Activated naive CD4-positive, alpha-beta T cell treated with anti-CD3 and anti-CD28 coated beads, Interleukin-2, amount 50 U/mL, for 24 hours (primary cell): ENCODE measurements around the gene SART1.

Experiments used
- H3K27ac Mint-ChIP-seq: one replicate; pipeline ENCODE4 v1.8.0; 2021; ENCODE audit warnings: mild to moderate bottlenecking, mixed read lengths
- H3K27me3 Mint-ChIP-seq: one replicate; pipeline ENCODE4 v1.8.0; 2021; ENCODE audit warnings: mixed read lengths
- H3K36me3 Mint-ChIP-seq: one replicate; pipeline ENCODE4 v1.8.0; 2021; ENCODE audit warnings: mixed read lengths
- H3K4me1 Mint-ChIP-seq: one replicate; pipeline ENCODE4 v1.8.0; 2021; ENCODE audit warnings: mixed read lengths
- H3K4me3 Mint-ChIP-seq: one replicate; pipeline ENCODE4 v1.8.0; 2021; ENCODE audit warnings: mild to moderate bottlenecking, mixed read lengths
- H3K9me3 Mint-ChIP-seq: one replicate; pipeline ENCODE4 v1.8.0; 2021; ENCODE audit warnings: mixed read lengths

SART1 gene, protein sequence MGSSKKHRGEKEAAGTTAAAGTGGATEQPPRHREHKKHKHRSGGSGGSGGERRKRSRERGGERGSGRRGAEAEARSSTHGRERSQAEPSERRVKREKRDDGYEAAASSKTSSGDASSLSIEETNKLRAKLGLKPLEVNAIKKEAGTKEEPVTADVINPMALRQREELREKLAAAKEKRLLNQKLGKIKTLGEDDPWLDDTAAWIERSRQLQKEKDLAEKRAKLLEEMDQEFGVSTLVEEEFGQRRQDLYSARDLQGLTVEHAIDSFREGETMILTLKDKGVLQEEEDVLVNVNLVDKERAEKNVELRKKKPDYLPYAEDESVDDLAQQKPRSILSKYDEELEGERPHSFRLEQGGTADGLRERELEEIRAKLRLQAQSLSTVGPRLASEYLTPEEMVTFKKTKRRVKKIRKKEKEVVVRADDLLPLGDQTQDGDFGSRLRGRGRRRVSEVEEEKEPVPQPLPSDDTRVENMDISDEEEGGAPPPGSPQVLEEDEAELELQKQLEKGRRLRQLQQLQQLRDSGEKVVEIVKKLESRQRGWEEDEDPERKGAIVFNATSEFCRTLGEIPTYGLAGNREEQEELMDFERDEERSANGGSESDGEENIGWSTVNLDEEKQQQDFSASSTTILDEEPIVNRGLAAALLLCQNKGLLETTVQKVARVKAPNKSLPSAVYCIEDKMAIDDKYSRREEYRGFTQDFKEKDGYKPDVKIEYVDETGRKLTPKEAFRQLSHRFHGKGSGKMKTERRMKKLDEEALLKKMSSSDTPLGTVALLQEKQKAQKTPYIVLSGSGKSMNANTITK

DNA sequence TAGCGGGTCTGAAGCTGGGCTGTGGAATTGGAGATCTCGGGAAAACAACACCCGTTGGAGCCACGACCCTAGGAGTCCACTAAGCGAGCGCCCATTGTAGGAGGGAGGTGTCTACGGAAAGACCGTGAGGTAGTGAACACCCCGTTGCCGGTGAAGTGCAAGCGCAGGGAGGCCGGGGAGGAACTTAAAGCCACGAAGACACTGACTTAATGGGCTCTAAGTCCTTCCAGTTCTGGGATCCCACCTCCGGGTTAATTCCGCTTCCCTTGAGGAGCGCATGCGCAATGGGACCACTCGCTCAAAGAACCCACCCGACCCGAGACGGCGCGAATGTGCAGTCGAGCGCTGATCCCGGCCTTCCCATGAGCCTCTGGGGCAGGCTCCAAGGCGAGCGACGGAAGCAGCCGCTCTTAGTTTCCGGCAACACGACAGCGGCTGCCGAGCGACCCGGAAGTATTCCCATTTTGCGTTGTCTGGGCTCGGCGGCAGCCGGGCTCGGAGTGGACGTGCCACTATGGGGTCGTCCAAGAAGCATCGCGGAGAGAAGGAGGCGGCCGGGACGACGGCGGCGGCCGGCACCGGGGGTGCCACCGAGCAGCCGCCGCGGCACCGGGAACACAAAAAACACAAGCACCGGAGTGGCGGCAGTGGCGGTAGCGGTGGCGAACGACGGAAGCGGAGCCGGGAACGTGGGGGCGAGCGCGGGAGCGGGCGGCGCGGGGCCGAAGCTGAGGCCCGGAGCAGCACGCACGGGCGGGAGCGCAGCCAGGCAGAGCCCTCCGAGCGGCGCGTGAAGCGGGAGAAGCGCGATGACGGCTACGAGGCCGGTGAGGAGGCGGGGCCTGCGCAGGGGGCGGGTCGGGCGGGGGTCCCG is at the start of gene SART1:
Gene SART1 (plus strand): TSS at position 468 of the 874 bp plus-strand sequence. CDS start 47 bp downstream, at position 515.
- peak within 1 kb of the TSS; percentile 94 for H3K4me3 Mint-ChIP-seq
- peak within 1 kb of the TSS; percentile 99 for H3K27ac Mint-ChIP-seq
- H3K27me3 Mint-ChIP-seq, result no peaks in the 10 kb centered on the region
- peaks cover 17% of the 10 kb centered on the region for H3K36me3 Mint-ChIP-seq
- no peaks in the 10 kb centered on the region for H3K9me3 Mint-ChIP-seq
- peaks cover 53% of the 10 kb centered on the region for H3K4me1 Mint-ChIP-seq

DNA sequence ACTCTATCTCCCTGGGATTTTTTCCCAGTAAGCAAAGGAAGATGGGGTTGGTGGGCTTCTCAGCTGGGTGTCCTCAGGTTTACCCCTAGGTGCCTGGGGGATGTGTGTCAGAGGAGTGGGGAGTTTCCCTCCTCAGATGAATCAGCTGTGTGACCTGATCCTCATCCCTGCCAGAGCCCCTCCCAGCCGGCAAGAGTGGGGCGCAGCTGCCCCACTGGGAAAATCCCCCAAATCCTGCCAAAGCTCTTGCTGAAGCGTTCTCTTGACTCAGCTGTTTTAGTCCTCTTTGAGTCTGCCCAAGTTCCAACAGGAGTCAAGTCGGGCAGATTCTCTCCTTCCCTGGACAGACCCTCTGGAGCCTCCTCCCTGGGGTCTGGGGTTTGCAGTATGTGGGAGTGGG is 48.7 kb upstream of the SART1 start:
- Mint-ChIP-seq H3K4me1 (peaks cover 36% of the 10 kb centered on the region), H3K36me3 (no peaks in the 10 kb centered on the region), H3K9me3 (no peaks in the 10 kb centered on the region), H3K27ac (no peak overlapping the region), H3K27me3 (no peaks in the 10 kb centered on the region), H3K4me3 (no peak overlapping the region)

DNA sequence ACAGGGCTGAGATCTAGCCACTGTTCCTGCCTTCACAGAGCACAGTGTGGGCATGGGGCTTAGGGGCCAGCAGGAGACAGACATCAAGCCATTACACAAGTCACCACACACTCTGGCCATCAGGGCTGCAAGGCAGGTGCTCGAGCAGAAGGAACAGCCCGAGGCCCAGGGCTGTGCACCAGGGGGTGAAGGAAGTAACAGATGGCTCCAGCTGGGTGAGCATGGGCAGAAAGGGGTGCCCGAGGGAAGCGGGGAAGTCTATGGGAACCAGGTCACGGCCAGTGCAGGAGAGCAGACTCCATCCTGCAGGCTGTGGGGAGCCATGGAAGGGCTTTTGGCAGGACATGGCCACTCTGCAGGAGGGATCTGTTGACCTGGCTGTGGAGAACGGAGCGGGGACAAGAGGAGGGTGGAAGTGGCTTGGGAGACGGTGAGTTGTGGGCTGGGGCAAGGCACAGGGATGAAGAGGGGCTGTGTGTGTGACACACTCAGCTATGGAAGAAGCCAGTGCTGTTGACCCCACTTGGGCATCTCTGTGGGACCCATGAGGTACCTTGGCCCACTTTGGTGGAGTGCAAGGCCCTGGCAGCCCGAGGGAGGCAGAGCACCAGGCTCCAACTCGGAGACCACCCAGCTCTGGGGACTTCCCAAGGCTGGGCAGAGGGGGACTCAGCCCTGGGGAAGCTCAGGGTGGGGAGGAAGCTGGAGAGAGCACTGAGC is 46.3 kb upstream of the SART1 start:
- Mint-ChIP-seq H3K36me3 (no peaks in the 10 kb centered on the region), H3K4me1 (peaks cover 36% of the 10 kb centered on the region), H3K27ac (no peak overlapping the region), H3K27me3 (no peaks in the 10 kb centered on the region), H3K4me3 (peak overlapping the region; percentile 6), H3K9me3 (no peaks in the 10 kb centered on the region)

DNA sequence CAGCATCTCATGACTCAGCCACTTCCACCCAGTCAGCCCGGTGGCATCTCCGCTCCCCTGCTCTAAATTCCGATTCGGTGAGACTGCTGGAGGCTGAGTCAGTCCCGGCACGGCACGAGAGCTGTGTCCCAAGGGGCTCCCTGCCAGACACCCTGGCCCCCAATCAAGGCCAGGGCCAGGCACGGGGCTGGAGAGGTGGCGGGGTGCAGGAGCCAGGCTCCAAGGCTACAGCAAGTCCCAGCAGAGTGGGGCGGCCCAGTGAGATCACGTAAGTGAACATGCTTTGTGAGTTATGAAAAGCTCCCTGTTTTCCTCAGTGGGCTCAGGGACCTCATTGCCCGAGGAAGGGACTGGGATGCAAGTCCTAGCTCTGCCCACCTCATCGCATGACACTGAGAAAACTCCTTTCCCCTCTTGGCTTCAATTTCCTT is 45.7 kb upstream of the SART1 start:
- Mint-ChIP-seq H3K4me1 (peaks cover 42% of the 10 kb centered on the region), H3K36me3 (no peaks in the 10 kb centered on the region), H3K4me3 (no peak overlapping the region), H3K27ac (no peak overlapping the region), H3K27me3 (no peaks in the 10 kb centered on the region), H3K9me3 (no peaks in the 10 kb centered on the region)

DNA sequence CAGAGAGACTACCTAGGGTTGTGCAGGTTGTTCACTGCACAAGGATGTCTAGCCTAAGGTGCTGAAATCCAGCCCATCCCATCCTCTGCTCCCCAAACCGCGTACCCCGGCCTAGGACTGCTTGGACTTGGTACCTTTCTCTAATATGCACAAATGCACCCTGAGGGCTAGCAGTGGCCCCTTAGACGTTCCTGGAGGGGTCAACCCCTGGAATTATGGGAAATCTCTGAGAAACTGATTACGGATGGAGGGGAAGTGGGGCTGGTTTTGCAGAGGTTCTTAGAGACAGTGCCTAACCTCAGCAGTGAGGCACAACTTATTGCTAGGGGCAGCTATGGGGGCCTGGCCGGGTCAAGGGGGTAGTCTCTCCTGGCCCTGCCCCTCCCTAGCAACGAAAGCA is 45.1 kb upstream of the SART1 start:
- peak overlapping the region; percentile 86 for H3K4me3 Mint-ChIP-seq
- H3K36me3 Mint-ChIP-seq, result no peaks in the 10 kb centered on the region
- peaks cover 42% of the 10 kb centered on the region for H3K4me1 Mint-ChIP-seq
- no peaks in the 10 kb centered on the region for H3K27me3 Mint-ChIP-seq
- H3K9me3 Mint-ChIP-seq, result no peaks in the 10 kb centered on the region
- H3K27ac Mint-ChIP-seq, result peak overlapping the region; percentile 66

DNA sequence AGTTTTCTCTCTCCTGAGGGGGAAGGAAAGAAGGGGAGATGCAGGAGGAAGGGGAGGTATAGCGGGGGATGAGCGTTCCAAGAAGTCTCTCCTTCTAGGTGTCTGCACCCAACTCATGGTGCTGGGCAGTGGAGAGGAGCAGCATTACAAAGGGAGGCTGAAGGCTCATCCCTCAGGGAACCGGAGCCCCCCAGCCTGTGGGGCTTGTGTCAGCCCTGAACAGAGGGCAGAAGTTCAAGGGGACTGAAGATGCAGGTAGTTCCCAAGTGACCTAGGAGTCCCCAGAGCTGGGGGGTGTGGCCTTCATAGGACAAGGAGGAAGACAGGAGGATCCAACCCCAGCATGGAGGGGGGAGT is 44.5 kb upstream of the SART1 start:
- Mint-ChIP-seq H3K9me3 (no peaks in the 10 kb centered on the region), H3K27me3 (no peaks in the 10 kb centered on the region), H3K4me1 (peaks cover 43% of the 10 kb centered on the region), H3K36me3 (peaks cover under 1% of the 10 kb centered on the region), H3K27ac (peak overlapping the region; percentile 66), H3K4me3 (peak overlapping the region; percentile 86)

DNA sequence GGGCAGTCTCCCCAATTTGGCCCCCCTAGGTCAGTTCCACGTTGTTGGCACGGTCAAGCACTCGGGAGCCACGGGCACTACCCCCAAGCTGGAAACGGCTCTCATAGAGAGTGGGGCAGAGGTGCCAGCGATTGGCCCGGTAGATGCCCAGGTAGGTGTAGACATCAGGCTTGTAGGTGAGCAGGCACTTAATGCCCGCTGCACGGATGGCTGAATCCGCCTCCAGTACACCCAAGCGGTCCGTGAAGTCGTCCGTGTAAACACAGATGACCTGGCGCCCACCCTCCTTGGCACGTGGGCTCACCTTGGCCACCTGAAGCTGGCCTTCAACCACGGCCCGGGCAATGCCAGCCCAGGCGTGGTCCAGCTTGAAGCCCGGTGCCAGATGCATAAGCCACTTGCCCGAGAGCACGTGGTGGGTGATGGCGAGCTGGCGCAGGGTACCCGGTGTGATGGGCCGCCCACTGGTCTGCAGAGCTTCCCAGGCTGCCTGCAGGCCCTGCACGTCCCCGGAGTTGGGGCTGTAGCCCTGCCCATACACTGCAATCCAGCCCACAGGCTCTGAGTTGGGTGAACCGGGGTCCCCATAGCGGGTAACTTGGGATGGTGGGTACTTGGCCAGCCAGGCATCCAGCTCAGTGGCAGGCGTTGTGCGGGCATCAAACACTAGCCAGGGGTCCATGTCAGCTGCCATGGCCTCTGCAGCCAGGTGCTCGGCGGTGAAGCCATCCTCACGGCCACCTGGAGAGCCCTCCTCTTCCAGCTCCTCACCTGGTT is 43.9 kb upstream of the SART1 start:
- H3K4me3 Mint-ChIP-seq, result peak overlapping the region; percentile 86
- H3K27ac Mint-ChIP-seq, result no peak overlapping the region
- no peaks in the 10 kb centered on the region for H3K27me3 Mint-ChIP-seq
- H3K4me1 Mint-ChIP-seq, result peaks cover 49% of the 10 kb centered on the region
- peaks cover 2% of the 10 kb centered on the region for H3K36me3 Mint-ChIP-seq
- H3K9me3 Mint-ChIP-seq, result no peaks in the 10 kb centered on the region

DNA sequence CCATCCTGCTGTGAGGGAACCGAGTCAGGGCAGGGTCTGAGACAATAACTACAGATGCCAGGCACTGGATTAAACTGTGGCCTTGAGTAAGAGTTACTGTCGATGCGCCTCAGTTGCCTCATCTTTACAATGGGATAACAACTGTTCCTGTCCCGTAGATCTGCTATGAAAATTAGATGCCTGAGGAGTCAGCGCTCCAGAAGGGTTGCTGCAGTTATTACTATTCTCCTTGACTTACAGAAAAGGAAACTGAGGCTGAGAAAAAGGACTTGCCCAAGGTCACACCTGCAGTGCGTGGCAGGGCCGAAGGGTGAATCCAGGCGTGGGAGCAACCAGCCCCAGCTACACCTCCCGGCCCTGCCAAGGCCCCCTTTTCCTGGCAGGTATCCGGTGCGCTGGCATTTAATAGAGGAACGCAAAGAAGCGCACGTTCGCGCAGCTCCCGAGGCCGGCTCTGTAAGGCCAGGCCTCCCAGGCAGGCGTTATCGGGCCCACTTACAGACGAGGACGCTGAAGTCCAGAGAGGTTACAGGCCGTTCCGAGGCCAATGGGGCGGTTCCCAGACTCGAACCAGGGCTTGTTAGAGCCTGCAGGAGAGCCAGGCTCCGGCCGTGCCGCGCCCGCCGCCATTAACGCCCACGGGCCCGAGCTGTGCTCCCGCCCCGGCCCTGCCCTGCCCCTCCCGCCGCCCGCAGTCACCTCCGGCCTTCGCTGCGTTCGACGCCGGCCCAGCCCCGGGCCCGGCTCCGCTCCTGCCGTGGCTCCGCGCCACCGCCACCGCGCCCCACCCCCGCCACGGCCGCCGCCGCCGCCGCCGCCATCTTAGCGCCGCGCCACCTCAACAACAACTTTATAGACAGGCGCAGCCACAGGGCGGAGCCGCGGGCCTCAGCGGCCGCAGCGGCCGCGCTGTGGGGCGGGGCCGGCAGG is 43.1 kb upstream of the SART1 start, which contains the start of gene C11orf68:
Gene C11orf68 (minus strand): TSS at position 852 of the 930 bp plus-strand sequence. CDS start 31 bp downstream, at position 821.
- Mint-ChIP-seq H3K9me3 (no peaks in the 10 kb centered on the region), H3K4me1 (peaks cover 55% of the 10 kb centered on the region), H3K27me3 (no peaks in the 10 kb centered on the region), H3K36me3 (peaks cover 6% of the 10 kb centered on the region), H3K4me3 (peak within 1 kb of the TSS; percentile 91), H3K27ac (peak within 1 kb of the TSS; percentile 90)

DNA sequence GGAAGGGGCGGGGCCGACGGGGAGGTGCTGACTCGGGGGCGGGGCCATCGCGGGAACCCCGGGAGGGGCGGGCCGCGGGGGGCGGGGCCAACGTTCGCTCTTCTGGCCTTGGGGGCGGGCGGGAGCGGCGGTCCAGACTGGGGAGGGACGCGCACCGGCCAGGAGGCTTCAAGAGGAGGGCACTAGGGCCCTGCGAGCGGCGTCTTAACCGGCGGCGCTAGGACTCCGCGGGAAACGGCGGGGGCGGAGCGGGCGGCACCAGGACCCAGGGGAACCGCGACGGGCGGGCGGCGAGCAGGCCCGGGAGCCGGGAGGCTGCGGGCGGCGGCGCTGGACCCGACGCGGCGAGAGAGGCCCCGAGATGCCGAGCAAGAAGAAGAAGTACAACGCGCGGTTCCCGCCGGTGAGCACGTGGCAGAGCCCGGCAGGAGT is 42.4 kb upstream of the SART1 start, which contains the start of gene DRAP1:
Gene DRAP1 (plus strand): TSS at position 286 of the 432 bp plus-strand sequence. CDS start 76 bp downstream, at position 362.
- Mint-ChIP-seq H3K4me1 (peaks cover 57% of the 10 kb centered on the region), H3K4me3 (peak within 1 kb of the TSS; percentile 91), H3K36me3 (peaks cover 6% of the 10 kb centered on the region), H3K9me3 (no peaks in the 10 kb centered on the region), H3K27ac (peak within 1 kb of the TSS; percentile 90), H3K27me3 (no peaks in the 10 kb centered on the region)

DNA sequence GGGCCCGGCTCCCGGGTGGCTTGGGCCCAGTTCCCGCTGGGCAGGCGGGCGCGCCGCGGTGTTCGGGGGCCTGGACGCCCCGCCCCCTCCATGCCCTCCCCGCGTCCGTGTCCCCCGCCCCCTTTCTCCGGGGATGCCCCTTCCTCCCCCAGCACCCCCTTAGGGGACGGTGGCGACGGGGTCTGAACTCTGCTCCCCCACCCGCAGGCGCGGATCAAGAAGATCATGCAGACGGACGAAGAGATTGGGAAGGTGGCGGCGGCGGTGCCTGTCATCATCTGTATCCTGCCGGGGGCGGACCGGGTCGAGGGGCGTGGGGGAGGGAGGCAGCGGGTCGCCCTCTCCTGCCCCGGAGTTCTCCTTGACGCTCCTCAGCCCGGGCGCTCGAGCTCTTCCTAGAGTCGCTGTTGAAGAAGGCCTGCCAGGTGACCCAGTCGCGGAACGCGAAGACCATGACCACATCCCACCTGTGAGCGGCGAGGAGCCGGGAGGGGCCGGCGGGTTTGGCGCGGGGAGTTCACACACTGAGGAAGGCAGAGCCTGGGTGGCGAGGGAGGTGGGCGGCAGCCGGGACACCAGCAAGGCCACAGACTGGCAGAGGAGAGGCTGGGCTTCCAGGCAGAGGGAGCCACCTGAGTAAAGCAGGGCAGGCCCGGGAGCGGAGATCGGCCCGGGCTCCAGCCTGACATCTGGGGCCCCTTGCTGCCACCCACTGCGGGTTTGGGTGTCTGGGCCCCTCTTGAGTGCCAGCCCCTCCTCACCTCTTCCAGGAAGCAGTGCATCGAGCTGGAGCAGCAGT is 41.8 kb upstream of the SART1 start:
- peaks cover 52% of the 10 kb centered on the region for H3K4me1 Mint-ChIP-seq

DNA sequence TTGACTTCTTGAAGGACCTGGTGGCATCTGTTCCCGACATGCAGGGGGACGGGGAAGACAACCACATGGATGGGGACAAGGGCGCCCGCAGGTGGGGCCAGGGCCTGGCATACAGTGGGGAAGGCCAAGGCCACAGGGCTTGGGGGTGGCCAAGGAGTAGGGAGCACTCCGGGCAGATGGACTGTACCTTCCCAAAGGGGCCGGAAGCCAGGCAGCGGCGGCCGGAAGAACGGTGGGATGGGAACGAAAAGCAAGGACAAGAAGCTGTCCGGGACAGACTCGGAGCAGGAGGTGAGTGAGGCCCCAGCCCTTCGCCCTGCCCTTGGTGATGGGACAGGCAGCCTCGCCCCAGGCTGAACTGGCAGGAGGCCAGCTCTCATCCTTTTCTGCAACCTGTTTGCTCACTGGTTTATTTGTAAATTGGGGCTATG is 41.1 kb upstream of the SART1 start:
- Mint-ChIP-seq H3K27me3 (no peaks in the 10 kb centered on the region), H3K27ac (peak overlapping the region; percentile 80), H3K36me3 (peaks cover 6% of the 10 kb centered on the region), H3K4me1 (peaks cover 46% of the 10 kb centered on the region), H3K4me3 (peak overlapping the region; percentile 91), H3K9me3 (no peaks in the 10 kb centered on the region)

More for the DNA sequence above, 41.8 kb upstream of the SART1 start:
- Mint-ChIP-seq H3K9me3 (no peaks in the 10 kb centered on the region), H3K4me3 (peak overlapping the region; percentile 91), H3K27ac (peak overlapping the region; percentile 90), H3K36me3 (peaks cover 6% of the 10 kb centered on the region), H3K27me3 (no peaks in the 10 kb centered on the region)

DNA sequence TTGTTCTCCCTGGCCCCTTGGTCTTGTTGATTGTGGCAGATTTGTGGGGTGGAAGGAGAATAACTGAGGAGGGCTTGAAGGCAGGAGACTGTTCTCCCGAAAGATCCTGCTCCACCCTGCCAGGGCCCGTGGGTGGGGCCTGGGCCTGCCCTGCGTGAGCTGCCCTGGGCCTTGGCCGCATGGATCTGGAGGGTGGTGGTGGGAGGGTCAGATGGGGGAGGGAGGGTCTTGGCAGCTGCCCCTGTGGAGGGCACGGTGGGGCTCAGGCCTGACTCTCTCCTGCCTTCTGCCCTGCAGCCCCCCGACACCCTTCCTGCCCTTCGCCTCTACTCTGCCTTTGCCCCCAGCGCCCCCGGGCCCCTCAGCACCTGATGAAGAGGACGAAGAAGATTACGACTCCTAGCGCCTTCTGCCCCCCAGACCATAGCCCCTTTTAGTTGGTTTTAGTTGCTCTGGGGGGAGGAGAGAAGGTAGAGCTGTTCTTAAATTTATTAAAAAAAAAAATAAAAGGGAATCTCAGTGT is 40.4 kb upstream of the SART1 start:
- Mint-ChIP-seq H3K27me3 (no peaks in the 10 kb centered on the region), H3K36me3 (peaks cover 6% of the 10 kb centered on the region), H3K4me3 (peak overlapping the region; percentile 91), H3K9me3 (no peaks in the 10 kb centered on the region), H3K27ac (no peak overlapping the region), H3K4me1 (peaks cover 41% of the 10 kb centered on the region)
